Uterus (tissue), 2 donors: ENCODE measurements around the gene CD7.

Experiments used
- POLR2A ChIP-seq, 2 donors: fragments of 450-650 bp; IDR thresholded peaks; one replicate each; pipeline ENCODE4 v1.6.1; 2016; ENCODE audit warnings: antibody characterized with exemption in 2 of 2, mild to moderate bottlenecking in 1 of 2, moderate library complexity in 1 of 2
- TF ChIP-seq, protein P1 (sequence below), 4 experiments: fragments of 200-600 bp in 2 of 4; fragments of 450-650 bp in 2 of 4; sonication (generic) in 2 of 4; IDR thresholded peaks; one replicate each; pipeline ENCODE4 v1.5.1; 2016 to 2019; ENCODE audit warnings: antibody characterized with exemption in 4 of 4, mild to moderate bottlenecking in 2 of 4, moderate library complexity in 1 of 4

DNA sequence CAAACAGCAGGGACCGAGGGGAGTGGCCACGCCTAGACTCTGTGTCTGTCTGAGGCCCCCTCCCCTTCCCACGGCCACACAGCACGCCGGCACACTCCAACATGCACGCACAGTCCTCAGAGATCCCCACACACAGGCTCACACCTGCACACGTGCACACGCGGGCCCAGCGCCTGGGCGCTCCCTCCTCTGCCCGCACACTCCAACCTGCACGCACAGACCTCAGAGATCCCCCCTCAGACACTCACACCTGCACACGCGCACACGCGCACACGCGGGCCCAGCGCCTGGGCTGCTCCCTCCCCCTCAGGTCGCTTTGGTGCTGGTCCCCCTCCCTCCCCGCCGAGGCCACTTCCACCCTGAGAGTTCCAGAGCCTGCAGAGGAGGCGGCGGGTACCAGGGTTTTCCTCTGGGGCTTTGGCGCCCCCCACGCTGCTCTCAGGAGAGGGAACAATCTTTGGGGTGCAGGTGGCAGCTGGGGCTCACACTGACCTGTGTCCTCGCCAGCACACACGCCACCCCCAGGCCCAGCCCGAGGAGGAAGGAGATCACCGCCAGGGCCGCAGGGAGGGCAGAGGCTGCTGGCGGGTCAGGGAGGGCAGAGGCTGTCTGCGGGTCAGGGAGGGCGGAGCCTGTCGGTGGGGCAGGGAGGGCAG lies 1.6 kb downstream of the CD7 start:
- TF ChIP-seq, protein P1, sequence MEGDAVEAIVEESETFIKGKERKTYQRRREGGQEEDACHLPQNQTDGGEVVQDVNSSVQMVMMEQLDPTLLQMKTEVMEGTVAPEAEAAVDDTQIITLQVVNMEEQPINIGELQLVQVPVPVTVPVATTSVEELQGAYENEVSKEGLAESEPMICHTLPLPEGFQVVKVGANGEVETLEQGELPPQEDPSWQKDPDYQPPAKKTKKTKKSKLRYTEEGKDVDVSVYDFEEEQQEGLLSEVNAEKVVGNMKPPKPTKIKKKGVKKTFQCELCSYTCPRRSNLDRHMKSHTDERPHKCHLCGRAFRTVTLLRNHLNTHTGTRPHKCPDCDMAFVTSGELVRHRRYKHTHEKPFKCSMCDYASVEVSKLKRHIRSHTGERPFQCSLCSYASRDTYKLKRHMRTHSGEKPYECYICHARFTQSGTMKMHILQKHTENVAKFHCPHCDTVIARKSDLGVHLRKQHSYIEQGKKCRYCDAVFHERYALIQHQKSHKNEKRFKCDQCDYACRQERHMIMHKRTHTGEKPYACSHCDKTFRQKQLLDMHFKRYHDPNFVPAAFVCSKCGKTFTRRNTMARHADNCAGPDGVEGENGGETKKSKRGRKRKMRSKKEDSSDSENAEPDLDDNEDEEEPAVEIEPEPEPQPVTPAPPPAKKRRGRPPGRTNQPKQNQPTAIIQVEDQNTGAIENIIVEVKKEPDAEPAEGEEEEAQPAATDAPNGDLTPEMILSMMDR (IDR thresholded peaks at IDR 0.05) = no peak
- TF ChIP-seq POLR2A (IDR thresholded peaks at IDR 0.05) = no peak
